Stimulated activated CD4-positive, alpha-beta T cell treated with anti-CD3 and anti-CD28 coated beads, Interleukin-12 subunit alpha, Interleukin-12 subunit beta, amount 100 ng/mL, for 24 hours (primary cell): Measurements from ENCODE around the gene MMP17.
"Not testable (repeated sequence)": the region's sequence is repeated elsewhere in the genome, so short reads cannot be mapped to it uniquely, and the experiment has no call there.

Source experiments
- DNase-seq, 2 experiments: peaks; one replicate each; pipeline ENCODE4 v3.0.0-alpha.2; 2020; ENCODE audit warnings: low read depth in 2 of 2

The MMP17 gene

DNA sequence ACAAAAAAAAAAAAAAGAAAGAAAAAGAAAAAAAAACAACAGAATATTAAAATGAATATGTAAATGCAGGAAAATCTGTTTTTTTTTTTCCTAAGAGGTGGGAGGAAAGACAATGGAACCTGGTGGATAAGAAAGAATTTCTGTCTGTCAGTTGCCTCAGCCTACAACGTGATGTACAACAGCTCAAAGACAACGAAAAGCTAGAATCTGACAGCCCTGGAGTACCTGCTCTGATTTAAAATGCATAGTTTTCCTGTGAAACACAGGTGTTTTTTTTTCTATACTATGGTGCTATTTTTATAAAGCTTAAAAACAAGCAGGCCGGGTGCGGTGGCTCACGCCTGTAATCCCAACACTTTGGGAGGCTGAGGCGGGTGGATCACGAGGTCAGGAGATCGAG is 36.3 kb downstream of the MMP17 start:
- DNase-seq, result no peak

- no peak for DNase-seq
Measured at GRCh38 chr12:131865180-131865875, 37.1 kb downstream of the MMP17 start.

- no peak for DNase-seq
Measured at GRCh38 chr12:131867471-131867870, 39.3 kb downstream of the MMP17 start.

DNA sequence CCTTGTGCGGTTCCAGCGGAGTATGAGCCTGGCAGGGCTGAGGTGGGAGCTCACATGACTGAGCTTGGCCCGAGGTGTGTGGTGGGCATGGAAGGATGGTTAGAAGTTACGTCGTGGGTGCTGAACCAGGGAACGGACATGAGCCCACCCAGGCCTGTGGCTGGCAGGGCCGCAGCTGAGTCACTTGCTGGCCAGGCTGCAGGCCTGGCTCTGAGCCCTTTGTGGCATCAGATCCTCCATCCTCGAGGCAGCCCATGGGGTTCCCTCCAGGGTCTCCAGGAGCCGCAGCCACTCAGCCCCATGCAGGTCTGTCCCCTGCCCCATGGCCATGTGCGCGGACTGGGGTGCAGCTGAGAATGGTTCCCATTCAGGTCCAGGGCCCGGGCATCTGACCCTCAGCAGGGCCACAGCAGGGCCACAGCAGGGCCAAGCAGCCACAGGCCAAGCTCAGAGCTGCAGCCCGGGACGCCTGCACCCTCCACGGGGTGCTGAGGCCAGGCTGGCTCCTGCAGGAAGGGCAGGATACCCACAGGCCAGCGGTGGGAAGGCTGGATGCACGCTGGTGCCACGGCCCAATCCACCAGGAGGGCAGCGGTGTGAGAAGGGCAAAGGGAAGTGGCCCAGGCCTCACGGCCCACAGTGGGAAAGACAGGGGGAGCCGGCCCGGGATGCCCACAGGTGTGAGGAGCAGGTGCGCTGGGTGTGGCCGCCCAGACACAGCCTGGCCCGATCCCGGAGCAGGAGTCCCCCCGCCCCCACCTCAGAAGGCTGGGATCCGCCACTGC is 39.9 kb downstream of the MMP17 start:
- no peak for DNase-seq

GRCh38 chr12:131869871-131870418 is 41.8 kb downstream of the MMP17 start:
- no peak for DNase-seq

GRCh38 chr12:131871677-131872076 is 43.5 kb downstream of the MMP17 start:
- no peak for DNase-seq

DNA sequence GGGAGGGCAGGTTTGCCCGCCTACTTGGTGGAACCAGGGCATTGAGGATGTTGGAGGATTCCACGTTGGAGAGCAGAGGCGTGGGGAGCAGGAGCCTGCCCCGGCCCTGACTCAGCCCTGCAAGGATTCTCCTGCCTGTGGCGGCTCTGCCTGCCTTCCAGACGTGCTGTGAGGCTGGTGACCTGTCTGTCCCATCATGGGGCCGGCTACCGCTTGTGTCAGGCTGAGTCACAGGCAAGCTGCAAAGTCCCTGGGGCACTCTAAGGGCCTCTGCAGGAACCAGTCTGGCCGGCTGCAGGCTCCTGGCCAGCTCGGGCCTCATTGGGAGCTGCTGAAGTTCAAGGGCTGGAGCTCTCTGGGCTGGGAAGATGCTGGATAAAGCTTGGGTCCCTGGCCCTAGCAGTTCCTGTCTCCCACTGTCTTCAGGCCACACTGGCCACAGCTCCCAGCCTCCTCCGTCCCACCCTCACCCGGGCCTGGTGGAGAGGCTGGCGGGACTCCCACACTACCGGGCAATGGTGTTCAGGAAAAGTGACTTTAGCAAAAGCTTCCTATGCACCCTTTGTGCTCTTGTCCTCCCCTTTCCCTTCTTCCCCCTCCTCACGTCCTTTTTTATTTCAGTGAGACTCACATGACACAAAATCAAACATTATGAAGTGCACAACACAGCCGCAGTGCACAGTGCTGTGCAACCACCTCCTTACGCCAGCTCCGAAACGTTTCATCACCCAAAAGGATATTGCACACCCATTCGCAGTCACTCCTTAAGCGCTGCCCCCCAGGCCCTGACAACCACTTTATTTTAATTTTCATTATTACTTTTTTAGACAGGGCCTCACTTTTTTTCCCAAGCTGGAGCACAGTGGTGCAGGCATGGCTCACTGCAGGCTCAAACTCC is 44.2 kb downstream of the MMP17 start:
- no peak for DNase-seq

DNA sequence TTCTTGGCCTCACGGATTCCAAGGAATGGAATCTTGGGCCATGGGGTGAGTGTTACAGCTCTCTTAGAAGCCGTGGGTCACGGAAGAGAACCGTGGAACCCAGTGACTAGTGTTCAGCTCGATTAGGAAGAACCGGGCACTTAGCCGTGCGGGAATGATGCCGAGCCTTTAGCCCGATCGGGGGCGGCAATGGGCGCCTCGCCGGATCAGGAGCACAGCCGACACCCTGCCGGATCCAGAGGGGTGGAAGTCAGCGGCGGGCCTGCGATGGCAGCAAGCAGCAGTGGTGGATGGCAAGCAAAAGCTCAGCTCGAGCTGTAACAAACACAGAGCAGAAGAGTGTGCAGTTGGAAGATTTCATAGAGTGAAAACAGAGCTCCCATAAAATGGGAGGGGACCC is 45.1 kb downstream of the MMP17 start:
- no peak for DNase-seq

GRCh38 chr12:131874972-131875371 is 46.8 kb downstream of the MMP17 start:
- DNase-seq, result not testable (repeated sequence)

- DNase-seq, result not testable (repeated sequence)
Measured at GRCh38 chr12:131877216-131877615, 49.0 kb downstream of the MMP17 start.

DNA sequence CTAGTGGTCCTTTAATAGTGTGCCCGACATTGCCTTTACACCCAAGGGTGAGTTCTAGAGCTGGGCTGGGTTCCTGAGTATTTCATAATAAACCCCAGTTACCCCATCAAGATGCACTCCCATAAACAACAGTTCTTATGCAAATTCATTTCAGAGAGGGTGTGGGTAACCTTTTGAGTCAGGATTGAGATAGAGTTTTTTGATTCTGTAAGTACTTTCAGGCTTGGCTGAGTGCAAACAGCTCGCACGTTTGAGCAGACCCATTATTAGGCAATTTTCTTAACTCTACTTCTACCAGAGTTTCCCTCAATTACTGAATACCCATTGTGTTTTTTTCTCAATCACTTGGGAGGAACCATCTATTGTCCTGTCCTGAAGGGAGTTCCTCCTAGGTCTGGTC is 50.2 kb downstream of the MMP17 start:
- DNase-seq, result not testable (repeated sequence)

- no peak for DNase-seq
Measured at GRCh38 chr12:131882804-131883520, 54.8 kb downstream of the MMP17 start.

DNA sequence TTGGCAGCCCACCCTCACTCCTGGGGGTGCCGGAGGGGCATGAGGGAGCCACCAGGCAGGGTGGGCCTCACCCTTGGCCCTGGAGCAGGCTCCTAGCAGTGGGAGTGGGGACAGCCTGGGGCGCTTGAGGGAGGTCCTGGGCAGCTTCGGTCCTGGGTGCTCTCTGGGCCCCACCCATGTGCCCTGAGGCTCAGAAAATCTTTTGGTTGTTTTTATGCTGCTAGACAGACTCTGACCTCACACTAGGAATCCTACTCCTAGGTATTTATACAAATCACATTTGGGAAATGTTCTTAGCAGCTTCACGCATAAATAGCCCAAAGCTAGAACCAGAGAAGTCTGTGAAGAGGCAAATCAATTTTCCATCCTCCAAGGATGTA is 55.3 kb downstream of the MMP17 start:
- no peak for DNase-seq

- not testable (repeated sequence) for DNase-seq
Measured at GRCh38 chr12:131885076-131885475, 56.9 kb downstream of the MMP17 start.

DNA sequence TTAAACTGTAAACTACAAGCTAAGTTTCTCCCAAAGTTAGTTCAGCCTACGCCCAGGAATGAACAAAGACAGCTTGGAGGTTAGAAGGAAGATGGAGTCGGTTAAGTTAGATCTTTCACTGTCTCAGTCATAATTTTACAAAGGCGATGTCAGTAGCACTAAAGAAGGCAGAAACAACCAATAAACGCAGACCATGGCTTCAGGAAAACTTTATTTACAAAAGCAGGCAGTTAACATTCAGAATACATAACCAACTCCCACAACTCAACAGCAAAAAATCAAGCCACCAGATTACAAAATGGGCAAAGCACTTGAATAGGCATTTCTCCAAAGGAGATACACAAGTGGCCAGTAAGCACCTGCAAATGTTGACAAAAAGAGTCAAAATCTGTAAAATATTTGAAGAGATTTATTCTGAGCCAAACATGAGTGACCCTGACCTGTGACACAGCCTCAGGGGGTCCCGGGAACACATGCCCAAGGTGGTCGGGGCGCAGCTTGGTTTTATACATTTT is 57.4 kb downstream of the MMP17 start:
- no peak for DNase-seq

- not testable (repeated sequence) for DNase-seq
Measured at GRCh38 chr12:131891722-131892121, 63.5 kb downstream of the MMP17 start.

- DNase-seq, result no peak
Measured at GRCh38 chr12:131892711-131893604, 64.8 kb downstream of the MMP17 start.

GRCh38 chr12:131893605-131894312 is 65.6 kb downstream of the MMP17 start:
- no peak for DNase-seq

DNA sequence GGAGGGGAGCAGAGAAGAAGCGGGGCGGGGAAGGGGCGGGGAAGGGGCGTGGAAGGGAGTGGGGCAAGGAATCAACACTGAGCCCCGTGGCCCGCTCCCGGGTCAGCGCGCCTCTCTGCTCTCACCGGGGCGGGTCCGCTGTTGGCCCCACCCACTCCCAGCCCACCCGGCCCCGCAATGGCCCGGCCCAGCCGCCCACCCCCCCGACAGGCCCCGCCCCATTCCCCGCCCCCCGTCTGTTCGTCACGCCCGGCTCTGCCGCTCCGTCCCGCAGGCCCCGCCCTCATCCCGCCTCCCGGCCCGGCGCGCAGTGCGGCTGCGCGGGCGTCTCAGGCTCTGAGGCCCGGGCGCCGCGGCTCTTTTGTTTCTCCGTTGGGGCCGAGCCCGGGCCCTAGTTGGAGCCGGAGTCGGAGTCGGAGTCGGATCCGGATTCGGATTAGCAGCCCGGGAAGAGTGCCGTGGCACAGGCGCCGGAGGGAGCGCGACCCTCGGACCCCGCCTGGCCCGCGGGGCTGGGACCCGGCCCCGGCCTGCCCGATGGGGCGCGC is 66.2 kb downstream of the MMP17 start, which contains the start of gene ULK1:
ULK1 (plus strand) TSS at position 310 of the 548 bp plus-strand sequence. CDS start 380 bp downstream, outside the sequence.
- DNase-seq, result peak; percentile 86 to 89
